Measurements from ENCODE around the gene POPDC2.

POPDC2 gene

GRCh38 chr3:119669906-119670570 is 9.6 kb upstream of the POPDC2 start:
- no peak for DNase-seq

- DNase-seq, result no peak
These were observed 5.7 kb upstream of the POPDC2 start for GRCh38 chr3:119665954-119666559.

GRCh38 chr3:119664850-119665379 is 4.5 kb upstream of the POPDC2 start:
- no peak for DNase-seq

GRCh38 chr3:119664370-119664769 is 4.0 kb upstream of the POPDC2 start:
- DNase-seq, result no peak

GRCh38 chr3:119663885-119664284 is 3.5 kb upstream of the POPDC2 start:
- no peak for DNase-seq

DNA sequence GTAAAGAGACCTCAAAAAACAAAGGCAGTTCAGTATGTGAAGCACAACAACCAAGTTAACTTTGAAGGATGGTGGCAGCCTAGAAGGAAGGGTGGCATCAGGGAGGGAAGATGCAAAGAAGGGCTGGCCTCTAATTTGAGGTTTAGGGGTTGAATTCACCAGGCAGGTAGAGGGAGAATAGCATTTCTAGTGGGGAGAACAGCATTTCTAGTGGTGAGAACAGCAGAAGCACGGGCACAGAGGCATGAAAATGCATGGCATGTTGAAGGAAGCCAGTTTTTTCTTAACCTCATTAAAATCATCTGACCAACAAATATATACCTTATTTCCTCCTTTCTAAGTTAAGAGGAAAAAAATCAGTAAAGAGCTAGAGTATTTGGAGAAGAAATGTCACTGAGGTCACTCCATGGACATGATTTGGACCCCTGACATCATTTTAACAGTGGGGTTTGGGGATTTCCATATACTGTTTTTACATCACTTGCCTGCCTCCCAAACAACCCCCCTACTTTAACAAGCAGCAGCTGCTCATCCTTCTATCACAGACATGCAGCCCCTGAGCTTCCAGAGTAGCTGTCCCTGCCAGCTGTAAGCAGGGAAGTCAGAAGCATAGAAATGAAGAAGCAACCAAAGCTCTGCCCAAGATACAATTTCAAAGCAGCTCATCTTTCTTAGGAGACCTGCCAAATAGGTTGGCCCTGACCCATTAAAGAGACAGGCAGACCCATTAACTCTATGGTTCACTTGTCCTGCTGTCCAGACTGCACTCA is 2.4 kb upstream of the POPDC2 start:
- no peak for DNase-seq

DNA sequence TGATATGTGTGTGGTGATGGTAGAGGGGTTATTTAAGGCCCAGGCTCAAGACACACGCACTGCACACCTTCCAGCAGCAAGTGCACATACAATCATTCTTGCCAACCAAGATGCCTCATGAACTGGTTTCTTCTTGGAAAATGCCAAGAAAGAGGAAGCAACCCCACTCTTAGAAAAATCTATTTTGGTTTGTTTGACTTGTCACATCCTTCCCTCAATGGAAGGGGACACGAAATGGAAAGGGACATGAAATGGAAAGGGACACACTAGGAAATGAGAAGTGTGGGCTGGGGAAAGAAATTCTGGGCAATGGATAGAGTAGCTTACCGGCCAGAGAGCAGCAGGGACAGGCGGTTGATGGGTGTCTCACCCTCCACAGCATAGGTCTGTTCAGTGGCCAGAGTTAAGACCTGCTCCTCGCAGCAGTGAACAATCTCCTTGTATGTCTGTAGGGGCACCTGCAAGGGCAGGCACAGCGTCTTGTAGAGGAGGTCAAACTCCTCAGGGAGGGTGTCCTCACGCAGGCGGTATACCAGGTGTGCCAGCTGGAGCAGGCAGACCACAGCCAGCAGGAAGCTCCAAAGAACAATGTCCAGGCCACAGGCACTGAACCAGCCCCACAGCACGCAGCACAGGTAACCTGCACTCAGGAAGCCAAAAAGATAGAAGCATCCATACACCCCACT is 640 bp downstream of the POPDC2 start:
- no peak for DNase-seq

DNA sequence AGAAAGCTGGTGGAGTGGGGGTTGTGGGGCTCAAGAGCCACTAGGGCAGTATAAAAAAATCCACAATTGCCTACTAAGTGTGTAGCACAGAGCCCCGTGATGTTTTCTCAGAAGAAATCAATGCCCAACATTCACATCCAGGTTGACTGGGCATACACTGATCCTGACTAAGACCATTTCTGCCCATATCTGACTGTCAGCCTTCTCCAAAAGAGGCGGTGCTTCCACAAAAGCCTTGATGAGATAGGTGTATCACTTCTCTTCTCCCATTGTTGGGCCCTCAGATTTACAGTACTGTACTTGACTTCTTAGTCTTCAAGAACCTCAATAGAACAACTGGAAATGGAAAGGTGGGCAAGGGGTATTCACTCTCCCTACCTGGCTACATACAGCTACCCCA is 1.4 kb downstream of the POPDC2 start:
- DNase-seq, result no peak

- DNase-seq, result no peak
These were observed 2.3 kb downstream of the POPDC2 start for GRCh38 chr3:119657887-119658702.

DNA sequence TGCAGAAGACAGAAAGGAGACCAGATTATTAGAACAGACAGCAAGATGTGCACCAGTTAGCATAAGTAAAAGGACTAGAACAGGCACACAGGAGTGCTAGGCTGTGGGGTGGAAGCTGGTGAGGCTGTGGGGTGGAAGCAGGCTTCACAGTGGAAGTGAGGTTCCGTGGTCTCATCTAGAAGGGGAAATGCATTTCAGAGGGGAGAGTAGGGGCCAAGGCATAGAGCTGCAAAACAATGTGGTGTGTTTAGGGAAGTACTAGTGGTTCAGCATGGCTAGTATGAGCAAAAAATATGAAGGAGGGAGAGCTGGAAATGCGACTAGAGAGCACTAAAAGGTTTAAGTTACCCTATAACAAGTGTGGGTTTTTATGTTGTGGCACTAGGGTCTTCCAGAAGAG is 6.5 kb downstream of the POPDC2 start:
- no peak for DNase-seq

- no peak for DNase-seq
These were observed 7.9 kb downstream of the POPDC2 start for GRCh38 chr3:119652306-119653033.

GRCh38 chr3:119649761-119650160 is 10.6 kb downstream of the POPDC2 start:
- DNase-seq, result no peak

DNA sequence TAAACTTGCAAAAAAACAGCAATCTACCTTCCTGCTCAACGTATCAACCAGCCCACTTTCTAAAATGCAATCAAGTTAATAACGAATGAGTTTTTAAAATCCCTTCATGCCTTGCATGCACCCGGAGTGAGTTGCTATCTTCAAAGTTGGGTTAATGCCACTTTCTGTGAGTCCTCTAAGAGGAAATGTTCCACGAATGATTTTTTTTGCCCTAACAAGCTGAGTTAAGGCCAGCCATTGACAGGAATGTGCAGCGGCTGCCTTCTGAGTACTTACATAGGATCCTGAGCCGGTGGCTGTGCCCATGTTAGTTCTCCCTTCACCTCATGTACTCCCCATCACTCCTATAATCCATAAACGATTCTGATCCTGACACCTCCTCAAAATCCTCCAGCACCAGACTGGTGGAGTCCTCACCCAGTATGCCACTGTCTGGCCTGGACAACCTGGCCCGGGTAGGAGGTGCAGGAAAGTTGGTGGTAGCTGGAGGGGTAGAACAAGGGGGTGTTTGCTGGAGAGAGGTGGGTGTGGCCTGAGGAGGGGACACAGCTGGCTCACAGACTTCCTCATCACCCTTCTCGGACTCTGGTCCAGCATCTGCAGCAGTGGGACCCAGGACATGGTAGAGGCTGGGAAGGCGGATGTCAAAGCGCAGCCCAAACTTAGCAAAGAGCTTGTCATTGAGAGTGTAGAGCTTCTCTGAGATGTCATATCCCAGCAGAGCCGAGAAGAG is 12.4 kb downstream of the POPDC2 start:
- DNase-seq, result no peak

GRCh38 chr3:119647171-119647570 is 13.2 kb downstream of the POPDC2 start:
- no peak for DNase-seq

GRCh38 chr3:119645813-119646212 is 14.6 kb downstream of the POPDC2 start:
- DNase-seq, result no peak

DNA sequence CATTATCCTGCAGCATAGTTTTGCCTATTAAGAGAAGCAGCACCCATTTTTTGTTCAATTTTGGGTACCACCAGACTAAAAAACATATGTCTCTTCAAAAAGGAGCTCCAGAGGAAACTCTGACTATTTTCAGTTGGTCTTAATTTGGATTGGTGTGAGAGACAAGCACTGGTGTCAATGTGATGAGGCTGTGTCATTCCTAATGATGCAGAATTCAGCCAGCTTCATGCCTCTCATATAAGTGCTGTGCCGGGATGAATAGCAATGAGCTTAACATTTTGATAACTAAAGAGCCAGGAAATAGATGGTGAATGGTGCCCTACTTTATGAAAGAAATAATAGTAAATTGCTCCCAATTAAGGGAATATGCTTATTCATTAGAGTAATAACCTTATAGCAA is 15.9 kb downstream of the POPDC2 start:
- no peak for DNase-seq

- DNase-seq, result no peak
These were observed 16.9 kb downstream of the POPDC2 start for GRCh38 chr3:119643528-119643927.

DNA sequence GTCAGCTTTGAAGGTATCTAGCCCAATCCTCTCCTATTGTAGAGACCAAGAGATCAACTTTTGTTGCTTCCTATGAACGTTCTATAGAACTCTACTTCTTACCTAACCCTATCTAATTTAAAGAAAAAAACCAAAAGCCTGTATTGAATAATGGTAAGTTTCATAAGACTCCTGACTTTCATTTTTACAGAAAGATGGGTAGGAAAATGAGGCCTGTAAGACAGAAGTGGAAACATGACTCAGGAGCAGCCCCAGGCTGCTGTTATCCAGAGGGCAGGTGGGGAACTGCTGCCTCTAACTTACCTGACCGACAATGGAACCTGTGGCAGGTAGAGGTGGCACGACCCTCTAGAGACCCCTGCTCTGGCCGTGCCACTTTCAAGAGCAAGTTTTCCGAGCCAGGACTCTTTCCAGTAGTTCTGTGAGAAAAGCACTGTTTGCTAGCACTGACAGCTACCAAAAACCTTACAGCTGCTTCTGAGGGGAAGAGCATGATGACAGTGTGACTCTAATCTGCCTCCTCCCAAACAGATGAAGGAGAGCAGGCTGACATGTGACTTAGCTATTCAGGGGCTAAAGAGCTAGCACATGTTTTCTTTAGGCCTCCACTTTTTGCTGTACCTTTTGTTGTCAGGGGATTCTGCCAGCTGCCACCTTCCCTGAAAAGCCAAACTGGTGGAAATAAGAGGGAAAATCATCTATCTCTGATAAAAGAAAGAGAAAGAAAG is 17.5 kb downstream of the POPDC2 start:
- DNase-seq, result no peak

GRCh38 chr3:119641416-119641815 is 19.0 kb downstream of the POPDC2 start:
- DNase-seq, result no peak
